ENCODE data around the gene TARM1. TPM values are rescaled to one million over a fixed set of nuclear protein-coding genes. Genes with fewer than 3 reads are reported as not detected.

Gene TARM1
- total RNA-seq, 4 donors from 2014 or later = not detected

DNA sequence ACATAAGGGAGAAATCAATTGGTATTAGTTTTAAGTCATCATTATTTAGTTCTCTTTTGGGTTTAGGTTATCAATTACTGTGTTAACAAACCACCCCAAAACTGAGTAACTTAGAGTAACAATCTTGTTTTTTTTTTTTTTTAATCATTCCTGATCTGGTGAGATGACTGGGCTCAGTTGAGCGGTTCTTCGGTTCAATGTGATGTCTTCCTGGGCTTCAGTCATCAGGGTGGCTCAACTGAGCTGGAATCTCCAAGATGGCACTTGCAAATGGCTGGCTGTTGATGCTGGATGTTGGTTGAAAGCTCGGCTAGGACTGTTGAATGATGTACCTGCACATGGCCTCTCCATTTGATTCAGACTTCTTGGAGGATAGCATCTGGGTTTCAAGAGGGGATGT, 3.2 kb upstream of the TARM1 start:
- no peak for TF ChIP-seq POLR2A (IDR thresholded peaks at IDR 0.05; ENCODE audit: low read depth)
- TF ChIP-seq, protein P1, sequence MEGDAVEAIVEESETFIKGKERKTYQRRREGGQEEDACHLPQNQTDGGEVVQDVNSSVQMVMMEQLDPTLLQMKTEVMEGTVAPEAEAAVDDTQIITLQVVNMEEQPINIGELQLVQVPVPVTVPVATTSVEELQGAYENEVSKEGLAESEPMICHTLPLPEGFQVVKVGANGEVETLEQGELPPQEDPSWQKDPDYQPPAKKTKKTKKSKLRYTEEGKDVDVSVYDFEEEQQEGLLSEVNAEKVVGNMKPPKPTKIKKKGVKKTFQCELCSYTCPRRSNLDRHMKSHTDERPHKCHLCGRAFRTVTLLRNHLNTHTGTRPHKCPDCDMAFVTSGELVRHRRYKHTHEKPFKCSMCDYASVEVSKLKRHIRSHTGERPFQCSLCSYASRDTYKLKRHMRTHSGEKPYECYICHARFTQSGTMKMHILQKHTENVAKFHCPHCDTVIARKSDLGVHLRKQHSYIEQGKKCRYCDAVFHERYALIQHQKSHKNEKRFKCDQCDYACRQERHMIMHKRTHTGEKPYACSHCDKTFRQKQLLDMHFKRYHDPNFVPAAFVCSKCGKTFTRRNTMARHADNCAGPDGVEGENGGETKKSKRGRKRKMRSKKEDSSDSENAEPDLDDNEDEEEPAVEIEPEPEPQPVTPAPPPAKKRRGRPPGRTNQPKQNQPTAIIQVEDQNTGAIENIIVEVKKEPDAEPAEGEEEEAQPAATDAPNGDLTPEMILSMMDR (IDR thresholded peaks at IDR 0.05) = no peak
- TF ChIP-seq POLR2AphosphoS5 (IDR thresholded peaks at IDR 0.05) = no peak
- no peak for TF ChIP-seq EP300 (IDR thresholded peaks at IDR 0.05)
- peaks cover 0 to 1% (median 0%) of the 10 kb centered on the region in 4 donors for H3K27me3 ChIP-seq
- H3K4me1 ChIP-seq = no peaks in the 10 kb centered on the region
- no peak overlapping the region for H3K27ac ChIP-seq (replicated peaks in 1 of 4)
- intact Hi-C loops (cut with DNase I) = no loop called here
- DNase-seq (ENCODE audit: extremely low spot score) = no peak
- peaks cover 0 to 21% (median 16%) of the 10 kb centered on the region in 4 donors for H3K9me3 ChIP-seq
- H3K4me3 ChIP-seq = no peak overlapping the region
- 90% methylated on average over 3 of the region's 3 CpGs for WGBS
- H3K36me3 ChIP-seq = no peaks in the 10 kb centered on the region

DNA sequence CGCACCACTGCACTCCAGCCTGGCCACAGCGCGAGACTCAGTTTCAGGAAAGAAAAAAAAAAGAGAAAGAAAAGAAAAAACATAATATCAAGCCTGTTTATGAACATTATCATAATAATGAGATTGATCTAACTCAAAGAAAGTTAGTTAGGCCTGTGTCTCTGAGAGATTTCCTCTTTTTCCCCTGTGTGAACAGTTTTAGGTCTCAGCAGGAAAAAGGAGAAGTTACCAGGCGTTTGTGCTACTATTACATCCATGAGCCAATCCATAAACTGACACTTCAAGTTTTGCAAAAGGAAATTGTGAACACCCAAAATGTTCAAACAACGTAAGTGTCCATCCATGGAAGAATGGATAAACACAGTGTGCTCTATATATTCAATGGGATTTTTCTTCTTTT, 3.8 kb downstream of the TARM1 start:
- H3K36me3 ChIP-seq = no peaks in the 10 kb centered on the region
- DNase-seq (ENCODE audit: extremely low spot score) = no peak
- H3K27me3 ChIP-seq = no peaks in the 10 kb centered on the region
- H3K27ac ChIP-seq (replicated peaks in 1 of 4) = no peak overlapping the region
- WGBS = 75% methylated on average over 5 of the region's 5 CpGs
- no peak for TF ChIP-seq POLR2A (IDR thresholded peaks at IDR 0.05; ENCODE audit: low read depth)
- TF ChIP-seq POLR2AphosphoS5 (IDR thresholded peaks at IDR 0.05) = no peak
- TF ChIP-seq EP300 (IDR thresholded peaks at IDR 0.05) = no peak
- TF ChIP-seq, protein P1 (IDR thresholded peaks at IDR 0.05) = no peak
- H3K9me3 ChIP-seq = peaks cover 0 to 13% (median 8%) of the 10 kb centered on the region in 4 donors
- H3K4me3 ChIP-seq = no peak overlapping the region
- no peaks in the 10 kb centered on the region for H3K4me1 ChIP-seq
- intact Hi-C loops (cut with DNase I) = no loop called here

DNA sequence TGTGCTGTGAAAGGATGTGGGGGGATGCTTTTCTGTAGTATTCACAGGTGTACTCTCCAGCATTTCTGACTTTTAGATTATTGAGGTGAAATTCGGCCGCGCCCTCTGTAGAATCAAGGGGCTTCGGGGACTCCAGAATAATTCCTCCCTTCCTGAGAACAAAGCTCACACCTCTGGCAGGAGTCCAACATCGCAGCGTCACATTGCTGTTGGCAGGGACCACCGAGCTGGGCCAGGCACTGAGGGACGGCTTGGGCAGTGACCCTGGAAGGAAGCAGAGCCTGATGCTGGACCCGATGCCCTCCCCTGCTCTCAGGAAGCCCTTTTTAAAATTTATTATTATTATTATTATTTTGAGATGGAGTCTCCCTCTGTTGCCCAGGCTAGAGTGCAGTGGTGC, 6.3 kb downstream of the TARM1 start:
- DNase-seq (ENCODE audit: extremely low spot score) = no peak
- Histone ChIP-seq H3K9me3 (peaks cover 0 to 2% (median 0%) of the 10 kb centered on the region in 4 donors), H3K27ac (replicated peaks in 1 of 4) (no peak overlapping the region), H3K4me1 (no peaks in the 10 kb centered on the region), H3K27me3 (no peaks in the 10 kb centered on the region), H3K4me3 (no peak overlapping the region), H3K36me3 (no peaks in the 10 kb centered on the region)
- WGBS = 48% methylated on average over 5 of the region's 9 CpGs
- intact Hi-C loops (cut with DNase I) = no loop called here
- TF ChIP-seq EP300 (IDR thresholded peaks at IDR 0.05) = no peak
- TF ChIP-seq, protein P1 (IDR thresholded peaks at IDR 0.05) = no peak
- no peak for TF ChIP-seq POLR2AphosphoS5 (IDR thresholded peaks at IDR 0.05)
- no peak for TF ChIP-seq POLR2A (IDR thresholded peaks at IDR 0.05; ENCODE audit: low read depth)

DNA sequence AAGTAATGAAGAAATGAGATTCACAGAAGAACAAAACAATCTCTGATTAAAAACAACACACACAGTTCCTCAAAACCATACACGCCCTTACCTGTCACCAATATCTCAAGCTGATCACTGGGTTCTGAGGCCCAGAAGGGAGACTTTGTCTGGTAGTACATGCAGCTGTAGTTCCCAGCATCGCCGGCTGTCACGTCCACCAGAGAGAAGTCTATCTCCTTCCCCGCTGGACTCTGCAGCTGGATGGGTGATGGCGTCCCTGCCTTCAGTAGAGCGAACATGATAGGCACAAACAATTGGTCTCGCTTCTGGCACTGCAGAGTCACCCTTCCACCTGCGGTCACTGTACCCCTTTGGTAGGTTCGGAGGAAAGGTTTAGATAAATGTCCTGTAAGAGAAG, 7.3 kb downstream of the TARM1 start:
- peaks cover 0 to 11% (median 7%) of the 10 kb centered on the region in 4 donors for H3K9me3 ChIP-seq
- H3K4me3 ChIP-seq = no peak overlapping the region
- TF ChIP-seq EP300 (IDR thresholded peaks at IDR 0.05) = no peak
- no peak for TF ChIP-seq POLR2A (IDR thresholded peaks at IDR 0.05; ENCODE audit: low read depth)
- TF ChIP-seq POLR2AphosphoS5 (IDR thresholded peaks at IDR 0.05) = no peak
- TF ChIP-seq, protein P1 (IDR thresholded peaks at IDR 0.05) = no peak
- 88% methylated on average over 8 of the region's 10 CpGs for WGBS
- no peaks in the 10 kb centered on the region for H3K36me3 ChIP-seq
- peaks cover 0 to under 1% (median 0%) of the 10 kb centered on the region in 4 donors for H3K27me3 ChIP-seq
- intact Hi-C loops (cut with DNase I) = no loop called here
- H3K4me1 ChIP-seq = no peaks in the 10 kb centered on the region
- no peak overlapping the region for H3K27ac ChIP-seq (replicated peaks in 1 of 4)
- no peak for DNase-seq (ENCODE audit: extremely low spot score)

DNA sequence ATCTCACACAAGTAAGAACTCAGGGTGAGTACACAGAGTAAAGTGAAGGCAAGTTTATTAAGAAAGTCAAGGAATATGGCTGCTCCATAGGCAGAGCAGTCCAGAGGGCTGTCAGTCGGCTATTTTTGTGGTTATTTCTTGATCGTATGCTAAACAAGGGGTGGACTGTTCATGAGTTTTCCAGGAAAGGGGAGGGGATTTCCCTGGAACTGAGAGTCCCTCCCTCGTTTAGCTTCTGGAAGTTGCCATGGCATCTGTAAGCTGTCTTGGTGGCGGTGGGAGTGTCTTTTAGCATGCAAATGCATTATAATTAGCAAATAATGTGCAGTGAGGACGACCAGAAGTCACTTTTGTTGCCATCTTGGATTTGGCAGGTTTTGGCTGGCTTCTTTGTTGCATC, 11.7 kb downstream of the TARM1 start:
- 61% methylated on average over 5 of the region's 5 CpGs for WGBS
- TF ChIP-seq EP300 (IDR thresholded peaks at IDR 0.05) (no peak), POLR2A (IDR thresholded peaks at IDR 0.05; ENCODE audit: low read depth) (no peak), POLR2AphosphoS5 (IDR thresholded peaks at IDR 0.05) (no peak)
- TF ChIP-seq, protein P1 (IDR thresholded peaks at IDR 0.05) = no peak

More for the DNA sequence above, 11.7 kb downstream of the TARM1 start:
- no peaks in the 10 kb centered on the region for H3K4me1 ChIP-seq
- intact Hi-C loops (cut with DNase I) = no loop called here
- no peak overlapping the region for H3K27ac ChIP-seq (replicated peaks in 1 of 4)
- no peaks in the 10 kb centered on the region for H3K36me3 ChIP-seq
- no peak for DNase-seq (ENCODE audit: extremely low spot score)
- H3K9me3 ChIP-seq = peaks cover 0 to 17% (median 7%) of the 10 kb centered on the region in 4 donors
- peaks cover 0 to 10% (median 0%) of the 10 kb centered on the region in 4 donors for H3K27me3 ChIP-seq
- no peak overlapping the region for H3K4me3 ChIP-seq

Measured in esophagus muscularis mucosa (tissue), 4 donors.